Measurements from ENCODE around the gene LEMD2.

LEMD2 gene

GRCh38 chr6:33732817-33733708, 55.9 kb downstream of the LEMD2 start:
- DNase-seq: peak; percentile 28

- DNase-seq: no peak
These were observed 56.5 kb downstream of the LEMD2 start for GRCh38 chr6:33732385-33732784.

- no peak for DNase-seq
These were observed 57.1 kb downstream of the LEMD2 start for GRCh38 chr6:33731751-33732282.

GRCh38 chr6:33731035-33731434, 57.9 kb downstream of the LEMD2 start:
- DNase-seq: no peak

GRCh38 chr6:33730611-33731010, 58.3 kb downstream of the LEMD2 start:
- peak; percentile 33 for DNase-seq

- DNase-seq: no peak
These were observed 59.9 kb downstream of the LEMD2 start for GRCh38 chr6:33729059-33729458.

- no peak for DNase-seq
These were observed 60.5 kb downstream of the LEMD2 start for GRCh38 chr6:33728438-33728837.

- no peak for DNase-seq
These were observed 61.0 kb downstream of the LEMD2 start for GRCh38 chr6:33727932-33728331.

- no peak for DNase-seq
These were observed 61.8 kb downstream of the LEMD2 start for GRCh38 chr6:33727126-33727525.

- no peak for DNase-seq
These were observed 62.2 kb downstream of the LEMD2 start for GRCh38 chr6:33726696-33727095.

GRCh38 chr6:33725891-33726673, 62.8 kb downstream of the LEMD2 start:
- peak; percentile 36 for DNase-seq

- DNase-seq: no peak
These were observed 63.7 kb downstream of the LEMD2 start for GRCh38 chr6:33725222-33725621.

- no peak for DNase-seq
These were observed 64.6 kb downstream of the LEMD2 start for GRCh38 chr6:33724102-33725023.

GRCh38 chr6:33723371-33724085, 65.4 kb downstream of the LEMD2 start:
- DNase-seq: no peak

GRCh38 chr6:33722103-33722623, 66.8 kb downstream of the LEMD2 start:
- no peak for DNase-seq

- no peak for DNase-seq
These were observed 67.4 kb downstream of the LEMD2 start for GRCh38 chr6:33721508-33721907.

All from NCI-H82 (cell line).